Loucy (cell line): ENCODE results near the gene STON2.

ENCODE experiments used
- H2AFZ ChIP-seq: fragments of 200-600 bp; sonication (generic); 2 replicates; pipeline ENCODE4 v1.6.0; 2016; ENCODE audit warnings: antibody characterized with exemption, mild to moderate bottlenecking, low read length, moderate library complexity
- H3F3A ChIP-seq: fragments of 200-600 bp; 2 replicates; pipeline ENCODE4 v1.6.0; 2016; ENCODE audit warnings: antibody characterized with exemption, low read depth, mild to moderate bottlenecking
- H3K27me3 ChIP-seq: fragments of 200-600 bp; sonication (generic); 2 replicates; pipeline ENCODE4 v1.6.1; 2014; ENCODE audit warnings: low read length, mild to moderate bottlenecking; ENCODE audit not compliant: insufficient read depth, poor library complexity, severe bottlenecking
- H3K36me3 ChIP-seq: fragments of 200-600 bp; sonication (generic); 2 replicates; pipeline ENCODE4 v1.6.1; 2016; ENCODE audit warnings: low read length; ENCODE audit not compliant: insufficient read depth
- H3K4me1 ChIP-seq: fragments of 200-600 bp; sonication (generic); 2 replicates; pipeline ENCODE4 v1.5.1; 2014; ENCODE audit warnings: low read length, mild to moderate bottlenecking; ENCODE audit not compliant: insufficient read depth, poor library complexity, severe bottlenecking
- H3K4me2 ChIP-seq: fragments of 200-600 bp; sonication (generic); 2 replicates; pipeline ENCODE4 v1.6.0; 2014; ENCODE audit warnings: antibody characterized with exemption, low read length, low read depth, mild to moderate bottlenecking; ENCODE audit not compliant: poor library complexity, severe bottlenecking
- H3K4me3 ChIP-seq: fragments of 200-600 bp; sonication (generic); 2 replicates; pipeline ENCODE4 v1.5.1; 2014; ENCODE audit warnings: low read length, mild to moderate bottlenecking, mixed read lengths; ENCODE audit not compliant: poor library complexity, severe bottlenecking
- H3K79me2 ChIP-seq: fragments of 200-600 bp; sonication (generic); 2 replicates; pipeline ENCODE4 v1.6.1; 2014; ENCODE audit warnings: low read length; ENCODE audit not compliant: insufficient read depth
- H3K9ac ChIP-seq: fragments of 200-600 bp; sonication (generic); 2 replicates; pipeline ENCODE4 v1.6.0; 2014; ENCODE audit warnings: mild to moderate bottlenecking, low read depth, low read length, moderate library complexity; ENCODE audit not compliant: poor library complexity, severe bottlenecking
- H3K9me2 ChIP-seq: fragments of 200-600 bp; sonication (generic); replicated peaks from 2 replicates; pipeline ENCODE4 v1.6.1; 2016; ENCODE audit warnings: low read depth, low read length, mixed read lengths
- H3K9me3 ChIP-seq: fragments of 200-600 bp; sonication (generic); 2 replicates; pipeline ENCODE4 v1.6.1; 2014; ENCODE audit warnings: mild to moderate bottlenecking, antibody characterized with exemption, low read length, low read depth; ENCODE audit not compliant: insufficient read depth
- H4K20me1 ChIP-seq: fragments of 200-600 bp; sonication (generic); 2 replicates; pipeline ENCODE4 v1.6.0; 2014; ENCODE audit warnings: antibody characterized with exemption, low read length, mild to moderate bottlenecking; ENCODE audit not compliant: insufficient read depth, poor library complexity, severe bottlenecking
- EZH2phosphoT487 ChIP-seq: fragments of 200-600 bp; IDR thresholded peaks from 2 replicates; pipeline ENCODE4 v1.6.1; 2018; ENCODE audit warnings: antibody characterized with exemption, mild to moderate bottlenecking, moderate library complexity, borderline replicate concordance
- TF ChIP-seq, protein P1 (sequence below): fragments of 200-600 bp; sonication (generic); conservative IDR thresholded peaks from 2 replicates; pipeline ENCODE4 v1.5.1; 2014; ENCODE audit warnings: mild to moderate bottlenecking, antibody characterized with exemption, low read length

The STON2 gene

DNA sequence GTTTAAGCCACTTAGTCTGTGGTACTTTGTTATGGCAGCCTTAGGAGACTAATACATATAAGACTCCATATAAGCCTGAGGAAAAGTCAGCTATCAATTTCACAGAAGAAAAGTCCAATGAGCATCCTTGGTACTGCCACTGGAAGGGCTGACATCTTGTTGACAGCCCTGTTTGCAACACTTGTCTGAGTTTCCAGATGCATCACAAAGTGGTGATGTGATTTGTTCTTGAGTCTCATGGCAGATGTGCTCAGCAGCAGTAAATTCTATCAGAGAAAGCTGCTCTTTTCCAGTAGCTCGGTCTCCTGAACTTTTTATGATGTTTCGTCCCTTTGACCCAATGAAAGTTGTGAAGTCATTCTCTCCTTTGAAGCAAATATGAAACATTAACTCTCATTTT lies 54.3 kb downstream of the STON2 start:
- Histone ChIP-seq H3K79me2 (no peaks in the 10 kb centered on the region), H3K4me1 (no peaks in the 10 kb centered on the region), H4K20me1 (no peaks in the 10 kb centered on the region), H3K9me2 (no peaks in the 10 kb centered on the region), H3K9ac (no peak overlapping the region), H2AFZ (no peak overlapping the region), H3K4me3 (no peak overlapping the region), H3K9me3 (no peaks in the 10 kb centered on the region), H3F3A (no peaks in the 10 kb centered on the region), H3K27me3 (no peaks in the 10 kb centered on the region), H3K4me2 (no peak overlapping the region), H3K36me3 (no peaks in the 10 kb centered on the region)
- TF ChIP-seq, protein P1, sequence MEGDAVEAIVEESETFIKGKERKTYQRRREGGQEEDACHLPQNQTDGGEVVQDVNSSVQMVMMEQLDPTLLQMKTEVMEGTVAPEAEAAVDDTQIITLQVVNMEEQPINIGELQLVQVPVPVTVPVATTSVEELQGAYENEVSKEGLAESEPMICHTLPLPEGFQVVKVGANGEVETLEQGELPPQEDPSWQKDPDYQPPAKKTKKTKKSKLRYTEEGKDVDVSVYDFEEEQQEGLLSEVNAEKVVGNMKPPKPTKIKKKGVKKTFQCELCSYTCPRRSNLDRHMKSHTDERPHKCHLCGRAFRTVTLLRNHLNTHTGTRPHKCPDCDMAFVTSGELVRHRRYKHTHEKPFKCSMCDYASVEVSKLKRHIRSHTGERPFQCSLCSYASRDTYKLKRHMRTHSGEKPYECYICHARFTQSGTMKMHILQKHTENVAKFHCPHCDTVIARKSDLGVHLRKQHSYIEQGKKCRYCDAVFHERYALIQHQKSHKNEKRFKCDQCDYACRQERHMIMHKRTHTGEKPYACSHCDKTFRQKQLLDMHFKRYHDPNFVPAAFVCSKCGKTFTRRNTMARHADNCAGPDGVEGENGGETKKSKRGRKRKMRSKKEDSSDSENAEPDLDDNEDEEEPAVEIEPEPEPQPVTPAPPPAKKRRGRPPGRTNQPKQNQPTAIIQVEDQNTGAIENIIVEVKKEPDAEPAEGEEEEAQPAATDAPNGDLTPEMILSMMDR, result no peak
- no peak for TF ChIP-seq EZH2phosphoT487

DNA sequence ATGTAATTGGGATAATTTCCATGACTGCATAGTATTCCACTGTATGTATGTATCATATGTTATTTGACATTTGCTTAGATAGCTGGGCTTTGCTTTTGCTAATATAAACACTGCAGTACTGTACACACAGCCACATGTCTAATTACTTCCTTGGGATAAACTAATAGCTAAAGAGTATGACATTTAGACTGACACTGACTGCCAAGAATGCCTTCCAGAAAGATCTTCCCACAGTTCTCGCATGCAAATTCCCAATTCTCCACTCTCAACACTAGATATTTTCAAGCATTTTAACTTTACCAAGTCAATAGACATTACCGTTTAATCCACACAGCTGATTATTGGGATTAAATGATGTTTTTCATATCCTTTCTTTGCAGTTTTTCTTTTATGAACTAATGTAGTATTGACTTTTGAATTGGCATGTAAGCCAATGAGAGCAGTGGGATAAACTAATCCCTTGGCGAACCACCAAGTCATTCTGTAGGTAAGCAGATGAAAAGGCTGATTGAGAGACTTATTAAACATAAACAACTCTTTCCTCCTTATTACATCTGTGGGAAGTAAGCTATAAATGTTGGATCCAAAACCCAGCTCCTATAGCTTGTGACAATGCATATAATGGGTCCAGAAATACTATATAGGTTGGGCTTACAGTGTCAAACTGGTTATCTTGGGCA lies 55.5 kb downstream of the STON2 start:
- H3K9ac ChIP-seq, result no peak overlapping the region
- H3K9me2 ChIP-seq, result no peaks in the 10 kb centered on the region
- no peaks in the 10 kb centered on the region for H3K4me1 ChIP-seq
- H3K9me3 ChIP-seq, result no peaks in the 10 kb centered on the region
- H3K36me3 ChIP-seq, result no peaks in the 10 kb centered on the region
- no peak overlapping the region for H2AFZ ChIP-seq
- no peak for TF ChIP-seq EZH2phosphoT487
- TF ChIP-seq, protein P1, result no peak
- no peaks in the 10 kb centered on the region for H3F3A ChIP-seq
- no peaks in the 10 kb centered on the region for H4K20me1 ChIP-seq
- H3K4me2 ChIP-seq, result no peak overlapping the region
- H3K4me3 ChIP-seq, result no peak overlapping the region
- H3K79me2 ChIP-seq, result no peaks in the 10 kb centered on the region
- no peaks in the 10 kb centered on the region for H3K27me3 ChIP-seq

DNA sequence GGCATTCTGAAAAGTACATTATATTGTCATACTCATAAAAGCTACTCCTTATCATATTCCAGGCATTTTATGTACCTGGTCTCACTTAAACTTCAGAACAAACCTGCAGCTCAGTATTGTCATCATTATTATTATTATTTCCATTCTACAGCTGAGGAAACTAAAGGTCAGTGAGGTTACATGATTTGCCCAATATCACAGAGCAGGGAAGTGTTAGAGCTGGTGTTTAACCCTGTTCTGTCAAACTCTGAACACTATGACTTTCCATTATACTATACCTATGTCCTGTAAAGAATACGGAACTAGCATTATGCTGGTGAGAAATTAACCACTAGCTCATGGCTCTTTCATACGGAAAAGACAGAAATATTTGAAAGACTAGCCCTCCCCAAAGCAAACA lies 56.4 kb downstream of the STON2 start:
- no peak for TF ChIP-seq EZH2phosphoT487
- TF ChIP-seq, protein P1, result no peak
- H3K9ac ChIP-seq, result no peak overlapping the region

More for the DNA sequence above, 56.4 kb downstream of the STON2 start:
- H3K4me1 ChIP-seq, result no peaks in the 10 kb centered on the region
- no peaks in the 10 kb centered on the region for H3K27me3 ChIP-seq
- no peaks in the 10 kb centered on the region for H3K36me3 ChIP-seq
- no peaks in the 10 kb centered on the region for H4K20me1 ChIP-seq
- H3F3A ChIP-seq, result no peaks in the 10 kb centered on the region
- H3K4me2 ChIP-seq, result no peak overlapping the region
- no peaks in the 10 kb centered on the region for H3K9me2 ChIP-seq
- no peak overlapping the region for H2AFZ ChIP-seq
- no peaks in the 10 kb centered on the region for H3K9me3 ChIP-seq
- no peaks in the 10 kb centered on the region for H3K79me2 ChIP-seq
- no peak overlapping the region for H3K4me3 ChIP-seq
